Renal cortical epithelial cell (primary cell): ENCODE measurements around the gene ST7. TPM values are rescaled to one million over a fixed set of nuclear protein-coding genes. Genes with fewer than 3 reads are reported as not detected.
"Not testable (repeated sequence)": the region's sequence is repeated elsewhere in the genome, so short reads cannot be mapped to it uniquely, and the experiment has no call there.

ENCODE experiments used
- DNase-seq: peaks from one replicate; pipeline ENCODE4 v3.0.0-alpha.2; 2011; ENCODE audit warnings: low read depth
- total RNA-seq: library from RNA; depleted of rRNA; stranded (reverse); fragments of >200 nt; gene quantifications from 2 replicates; pipeline ENCODE4 v1.2.3, GENCODE V29; 2014

Gene ST7
- total RNA-seq, 1 donor from 2014 or later = 20.7 TPM

- not testable (repeated sequence) for DNase-seq
These were observed 77.5 kb downstream of the ST7 start for GRCh38 chr7:117030793-117031192.

DNA sequence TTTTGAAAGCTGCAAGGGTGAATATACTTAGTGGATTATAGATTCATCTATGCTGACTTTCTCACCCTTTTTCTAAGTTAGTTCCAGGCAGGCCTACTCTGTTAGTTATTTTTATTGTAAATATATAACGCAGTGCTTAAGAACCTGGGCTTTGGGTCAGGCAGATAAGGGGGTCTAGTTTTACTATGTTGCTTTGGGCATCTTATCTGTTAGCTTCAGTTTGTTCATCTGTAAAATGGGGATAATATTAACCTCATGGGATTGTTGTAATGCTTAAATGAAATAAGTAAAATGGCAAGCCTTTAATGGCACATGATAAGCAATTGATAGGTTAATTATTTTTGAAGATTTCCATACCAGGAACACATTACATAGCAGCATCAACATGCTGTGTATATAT, 79.5 kb downstream of the ST7 start:
- no peak for DNase-seq

GRCh38 chr7:117034851-117035464, 81.7 kb downstream of the ST7 start:
- DNase-seq = peak; percentile 33

DNA sequence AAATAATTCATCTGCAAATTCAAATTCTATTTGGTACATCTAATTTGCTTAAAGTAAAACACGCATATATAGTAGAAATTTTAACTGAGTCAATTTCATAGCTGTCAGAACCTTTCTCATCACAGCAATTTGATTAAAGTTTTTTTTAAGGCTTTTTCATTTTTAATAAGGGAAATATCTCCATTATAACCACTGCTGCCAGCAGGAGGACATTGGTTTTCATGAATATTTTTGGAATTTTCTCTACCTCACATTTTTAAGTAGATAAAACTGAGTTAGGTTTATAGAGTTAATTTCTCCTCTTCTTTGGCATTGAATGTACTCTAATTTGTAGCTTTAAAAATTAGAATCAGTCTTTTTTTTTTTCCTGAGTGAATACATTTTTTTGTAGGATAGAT, 82.2 kb downstream of the ST7 start:
- no peak for DNase-seq

DNA sequence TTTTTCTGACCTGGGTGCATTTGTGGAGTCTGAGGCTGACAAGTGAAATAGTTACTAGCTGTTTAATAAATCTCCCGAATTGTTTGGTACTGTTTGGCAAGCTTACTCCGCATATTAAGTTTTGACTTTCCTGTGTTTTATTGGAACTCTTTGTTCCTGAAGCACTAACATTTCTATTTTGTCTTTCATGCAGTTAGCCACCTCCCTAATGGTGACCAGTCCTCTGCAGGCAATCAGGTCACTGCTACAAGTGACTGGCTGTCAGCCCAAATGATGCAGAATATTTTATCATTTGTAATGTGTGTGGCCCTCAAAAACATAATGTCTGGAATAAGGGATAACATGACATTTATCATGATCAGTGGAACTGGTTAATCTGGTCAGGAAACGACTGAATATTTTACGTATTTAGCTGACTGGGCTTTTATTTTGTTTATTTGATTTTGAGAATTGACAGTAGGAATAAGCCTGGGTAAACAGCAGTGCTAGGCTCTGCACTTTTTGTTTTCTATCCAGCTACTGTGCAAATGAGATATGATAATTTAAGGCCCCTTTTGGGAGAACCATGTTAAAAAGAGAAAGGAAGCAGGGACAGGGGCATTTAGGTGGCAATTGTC, 82.9 kb downstream of the ST7 start:
- no peak for DNase-seq

GRCh38 chr7:117036836-117037235, 83.5 kb downstream of the ST7 start:
- DNase-seq = no peak

GRCh38 chr7:117038408-117038807, 85.1 kb downstream of the ST7 start:
- no peak for DNase-seq

GRCh38 chr7:117041007-117041406, 87.7 kb downstream of the ST7 start:
- no peak for DNase-seq

DNA sequence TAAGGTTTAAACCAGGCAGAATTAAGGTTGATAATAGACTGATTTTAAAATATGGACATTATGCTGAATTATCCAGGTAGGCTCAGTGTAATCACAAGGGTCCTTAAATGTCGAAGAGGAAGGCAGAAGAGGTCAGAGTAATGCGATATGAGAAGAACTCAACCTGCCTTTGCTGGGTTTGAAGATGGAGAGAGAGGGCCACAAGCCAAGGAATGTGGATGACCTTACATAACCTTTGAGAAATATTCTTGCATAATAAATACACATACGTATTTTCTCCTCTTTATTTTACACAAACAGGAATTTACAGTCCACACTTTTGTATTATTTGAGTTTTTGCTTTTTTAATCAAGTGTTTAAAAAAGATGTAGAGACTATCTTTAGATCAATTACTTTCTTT, 88.5 kb downstream of the ST7 start:
- DNase-seq = no peak

GRCh38 chr7:117043108-117043825, 90.0 kb downstream of the ST7 start:
- DNase-seq = no peak

DNA sequence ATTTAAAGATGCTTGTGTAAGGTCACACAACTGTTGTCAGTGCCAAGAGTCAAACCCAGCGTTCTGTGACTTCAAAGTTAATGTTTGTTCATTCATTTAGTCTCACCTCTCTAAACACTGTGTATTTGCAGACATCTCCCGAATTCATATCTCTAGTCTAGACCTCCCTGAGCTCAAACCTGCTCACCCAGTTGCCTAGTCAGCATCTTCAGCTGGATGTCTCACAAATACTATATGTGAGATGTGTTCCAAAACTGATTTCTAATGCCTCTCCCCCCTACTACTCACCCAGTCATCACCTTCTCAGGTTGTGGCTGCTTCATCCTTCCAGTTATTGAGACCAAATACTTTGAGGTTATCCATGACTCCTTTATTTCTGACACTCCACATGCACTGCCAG, 91.4 kb downstream of the ST7 start:
- DNase-seq = no peak

GRCh38 chr7:117045927-117046710, 92.8 kb downstream of the ST7 start:
- DNase-seq = no peak

DNA sequence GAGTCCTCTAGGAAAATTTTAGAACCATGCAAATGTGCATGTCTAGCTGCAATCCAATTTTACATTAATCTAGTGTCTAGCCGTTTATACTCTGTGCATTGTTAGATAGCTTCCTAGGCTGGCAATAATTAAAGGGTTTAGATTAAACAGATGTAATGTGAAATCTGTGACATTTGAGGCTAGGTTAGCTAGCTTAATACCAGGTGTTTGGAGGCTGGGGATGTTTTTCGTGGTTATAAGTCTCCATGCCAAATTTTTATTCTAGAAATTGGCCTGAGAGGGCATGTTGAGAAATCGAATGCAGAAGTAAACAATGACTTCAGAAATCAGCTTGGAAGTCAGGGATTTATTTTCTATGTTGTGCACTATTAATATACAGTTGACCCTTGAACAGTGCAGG, 94.2 kb downstream of the ST7 start:
- no peak for DNase-seq

GRCh38 chr7:117048114-117048866, 95.0 kb downstream of the ST7 start:
- DNase-seq = no peak

- DNase-seq = no peak
These were observed 95.6 kb downstream of the ST7 start for GRCh38 chr7:117048882-117049281.

GRCh38 chr7:117051808-117052207, 98.5 kb downstream of the ST7 start:
- DNase-seq = no peak

- DNase-seq = no peak
These were observed 100.1 kb downstream of the ST7 start for GRCh38 chr7:117053432-117053831.

DNA sequence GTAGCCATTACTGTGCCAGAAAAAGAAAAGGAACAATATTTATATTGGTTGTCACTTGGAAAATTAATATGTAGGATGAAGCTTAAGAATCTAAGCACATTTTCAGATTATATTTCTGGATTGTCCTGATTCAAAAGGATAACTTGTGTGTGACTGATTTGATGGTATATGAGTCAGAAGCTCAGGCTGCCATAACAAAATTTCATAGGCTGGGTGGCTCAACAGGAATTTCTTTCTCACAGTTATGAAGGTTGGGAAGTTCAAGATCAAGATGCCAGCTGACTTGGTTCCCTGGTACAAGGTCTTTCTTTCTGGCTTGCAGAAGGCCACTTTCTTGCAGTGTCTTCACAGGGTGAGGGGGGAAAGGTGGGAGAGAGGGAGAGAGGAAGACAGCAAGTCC, 108.5 kb downstream of the ST7 start:
- DNase-seq = no peak

DNA sequence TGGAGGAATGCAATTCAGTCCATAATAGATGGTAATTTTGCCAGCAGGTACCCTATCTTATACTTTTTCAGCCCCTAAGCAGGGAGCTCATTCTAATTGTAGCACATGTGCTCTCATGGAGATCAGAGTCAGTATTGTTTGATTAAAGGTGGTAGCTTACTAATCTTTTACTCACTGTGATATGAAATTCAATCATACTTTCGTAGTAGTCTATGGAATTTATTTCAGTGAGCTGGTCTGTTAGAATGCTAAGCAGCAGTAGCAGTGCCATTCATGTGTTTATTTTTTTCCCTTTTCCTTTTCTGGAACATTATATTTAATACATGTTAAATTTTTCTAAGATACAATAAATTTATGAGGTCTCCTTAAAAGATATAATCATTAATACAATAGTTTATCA, 109.0 kb downstream of the ST7 start:
- DNase-seq = no peak

DNA sequence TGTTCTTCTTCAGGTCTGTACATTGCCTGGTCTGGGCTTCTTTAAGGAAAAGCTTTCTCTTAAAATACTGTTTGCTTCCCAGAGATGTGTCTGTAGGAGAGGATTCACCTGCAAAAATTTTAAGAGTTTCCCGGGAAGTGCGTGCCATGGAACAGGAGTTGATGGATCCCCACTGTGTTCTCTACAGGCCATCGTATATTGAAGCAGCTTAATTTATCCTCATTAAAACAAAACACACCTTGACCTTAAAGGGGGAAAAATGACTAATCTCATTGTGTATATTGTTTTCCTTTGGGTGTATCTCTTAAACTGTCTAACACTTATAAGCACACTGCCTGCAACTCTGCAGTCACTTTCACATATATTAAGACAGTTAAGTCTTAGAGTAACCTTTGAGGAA, 111.4 kb downstream of the ST7 start:
- no peak for DNase-seq

DNA sequence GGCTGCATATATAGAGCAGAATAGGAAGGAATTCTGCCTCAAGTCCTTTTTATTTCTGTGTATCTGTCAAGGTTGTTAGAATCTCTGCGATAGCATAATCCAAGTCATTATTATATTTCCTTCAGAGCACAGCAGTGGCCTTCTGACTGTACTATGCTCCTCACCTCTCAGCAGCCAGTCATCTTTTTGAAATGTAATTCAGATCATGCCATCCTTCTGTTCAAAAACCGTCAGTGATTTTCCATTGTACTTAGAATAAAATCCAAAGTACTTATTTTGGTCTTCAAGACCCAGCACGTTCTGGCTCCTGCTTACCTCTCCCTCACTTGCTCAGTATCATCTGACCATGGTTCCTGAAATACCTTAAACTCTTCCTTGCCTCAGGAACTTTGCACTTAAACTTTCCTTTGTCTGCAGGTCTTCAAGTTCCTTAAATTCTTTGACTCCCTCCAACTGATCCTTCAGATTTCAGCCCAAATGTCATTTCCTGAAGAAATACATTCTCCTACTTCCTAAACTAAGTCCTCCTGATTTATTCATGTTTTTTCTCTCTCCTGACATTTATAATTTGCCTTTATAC, 112.4 kb downstream of the ST7 start:
- no peak for DNase-seq
